Measurements from ENCODE around the gene CIZ1. TPM values are rescaled to one million over a fixed set of nuclear protein-coding genes. Genes with fewer than 3 reads are reported as not detected.

The CIZ1 gene
- total and polyA plus RNA-seq, 10 of the 15 experiments (the other 5 are each of a cell fraction or from before 2014, with no cell fraction given): 1.8 to 91.6 (median 35.4) TPM

GRCh38 chr9:128219831-128220230 is 28.5 kb upstream of the CIZ1 start:
- H3K79me2 ChIP-seq (ENCODE audit: control insufficient read depth, insufficient read depth, low read length): no peaks in the 10 kb centered on the region
- H4K20me1 ChIP-seq (ENCODE audit: control insufficient read depth, insufficient read depth): no peaks in the 10 kb centered on the region
- DNase-seq (ENCODE audit: low read depth, low spot score) (no peak), ATAC-seq (no peak), FAIRE-seq (no peak)
- H3K9ac ChIP-seq (ENCODE audit: control insufficient read depth, insufficient read depth, low read length): no peak overlapping the region
- no peaks in the 10 kb centered on the region for H3K9me3 ChIP-seq (replicated peaks; ENCODE audit: control insufficient read depth, insufficient read depth, low read length)
- no peak overlapping the region for H3K27ac ChIP-seq (ENCODE audit: control insufficient read depth, insufficient read depth)
- H3K36me3 ChIP-seq (ENCODE audit: control insufficient read depth in 2 of 2, insufficient read depth in 2 of 2, low read length in 1 of 2): no peaks in the 10 kb centered on the region
- H2AFZ ChIP-seq (ENCODE audit: control insufficient read depth, low read depth, low read length): no peak overlapping the region
- H3K4me2 ChIP-seq (ENCODE audit: control insufficient read depth, insufficient read depth): no peak overlapping the region
- H3K27me3 ChIP-seq (replicated peaks in 1 of 2; ENCODE audit: control insufficient read depth in 2 of 2, insufficient read depth in 2 of 2, low read length in 1 of 2): no peaks in the 10 kb centered on the region; a peak in 2 of 4 replicates
- RAD21 ChIA-PET (ENCODE audit: unreplicated experiment): no interaction called here
- intact Hi-C loops (cut with micrococcal nuclease; ENCODE audit: unreplicated experiment) (no loop called here), in situ Hi-C loops (cut with MboI) (no loop called here)
- H3K4me1 ChIP-seq (ENCODE audit: control insufficient read depth, insufficient read depth, low read length): peaks cover 5% of the 10 kb centered on the region; the same call in 1 of the 2 replicates
- POLR2A ChIA-PET: no interaction called here
- no TSS peak for BruUV-seq (replicated peaks)
- no peak overlapping the region for H3K4me3 ChIP-seq
- 55% methylated on average over 9 of the region's 9 CpGs for WGBS (ENCODE audit: insufficient coverage, insufficient replicate concordance, low lambda C conversion rate, missing lambda C conversion rate)
- SMC1A ChIA-PET (ENCODE audit: uncharacterized antibody, unreplicated experiment): no interaction called here
- CTCF ChIA-PET: interaction anchor here (1.1 kb wide), 1 partner anchor 153 kb away, joined by 3 read pairs; the partner anchor contains the start of gene NAIF1
- no peak for TF ChIP-seq ZBTB33 (IDR thresholded peaks at IDR 0.05)
- no peak for TF ChIP-seq ETV6 (conservative IDR thresholded peaks at IDR 0.05 in 1 of 2, IDR thresholded peaks at IDR 0.05 in 1 of 2; ENCODE audit: borderline replicate concordance in 1 of 2, low read depth in 1 of 2)
- no peak for TF ChIP-seq SMC3 (IDR thresholded peaks at IDR 0.05; ENCODE audit: borderline replicate concordance, low read length)
- TF ChIP-seq RUNX3 (IDR thresholded peaks at IDR 0.05; ENCODE audit: low read length): no peak
- TF ChIP-seq ZNF592 (IDR thresholded peaks at IDR 0.05): no peak
- no peak for TF ChIP-seq SIX5 (IDR thresholded peaks at IDR 0.05; ENCODE audit: low read depth, low read length, severe bottlenecking)
- no peak for TF ChIP-seq HDAC6 (IDR thresholded peaks at IDR 0.05; ENCODE audit: unreplicated experiment)
- no peak for TF ChIP-seq ZZZ3 (IDR thresholded peaks at IDR 0.05; ENCODE audit: control insufficient read depth, insufficient read length, low read depth)
- no peak for TF ChIP-seq GABPA (IDR thresholded peaks at IDR 0.05; ENCODE audit: low read depth)
- no peak for TF ChIP-seq IKZF1 (conservative IDR thresholded peaks at IDR 0.05)
- TF ChIP-seq BACH1 (IDR thresholded peaks at IDR 0.05; ENCODE audit: borderline replicate concordance): no peak
- TF ChIP-seq SREBF1 (IDR thresholded peaks at IDR 0.05; ENCODE audit: low read length): no peak
- no peak for TF ChIP-seq CUX1 (IDR thresholded peaks at IDR 0.05; ENCODE audit: insufficient replicate concordance, low read depth, low read length)
